Testis (tissue), 2 donors: ENCODE results near the gene RAB39B.
A peak's percentile ranks its signal among the peaks of the same experiment; 100 is the strongest.

Source experiments
- POLR2A ChIP-seq: fragments of 450-650 bp; IDR thresholded peaks from one replicate; pipeline ENCODE4 v1.6.1; 2017; ENCODE audit warnings: antibody characterized with exemption, mild to moderate bottlenecking, moderate library complexity
- TF ChIP-seq, protein P1 (sequence below), 3 experiments: fragments of 450-650 bp in 2 of 3; fragments of 200-600 bp in 1 of 3; sonication (generic) in 1 of 3; IDR thresholded peaks; one replicate each; pipeline ENCODE4 v1.5.1; 2016 to 2019; ENCODE audit warnings: antibody characterized with exemption in 3 of 3, mild to moderate bottlenecking in 2 of 3, moderate library complexity in 1 of 3

DNA sequence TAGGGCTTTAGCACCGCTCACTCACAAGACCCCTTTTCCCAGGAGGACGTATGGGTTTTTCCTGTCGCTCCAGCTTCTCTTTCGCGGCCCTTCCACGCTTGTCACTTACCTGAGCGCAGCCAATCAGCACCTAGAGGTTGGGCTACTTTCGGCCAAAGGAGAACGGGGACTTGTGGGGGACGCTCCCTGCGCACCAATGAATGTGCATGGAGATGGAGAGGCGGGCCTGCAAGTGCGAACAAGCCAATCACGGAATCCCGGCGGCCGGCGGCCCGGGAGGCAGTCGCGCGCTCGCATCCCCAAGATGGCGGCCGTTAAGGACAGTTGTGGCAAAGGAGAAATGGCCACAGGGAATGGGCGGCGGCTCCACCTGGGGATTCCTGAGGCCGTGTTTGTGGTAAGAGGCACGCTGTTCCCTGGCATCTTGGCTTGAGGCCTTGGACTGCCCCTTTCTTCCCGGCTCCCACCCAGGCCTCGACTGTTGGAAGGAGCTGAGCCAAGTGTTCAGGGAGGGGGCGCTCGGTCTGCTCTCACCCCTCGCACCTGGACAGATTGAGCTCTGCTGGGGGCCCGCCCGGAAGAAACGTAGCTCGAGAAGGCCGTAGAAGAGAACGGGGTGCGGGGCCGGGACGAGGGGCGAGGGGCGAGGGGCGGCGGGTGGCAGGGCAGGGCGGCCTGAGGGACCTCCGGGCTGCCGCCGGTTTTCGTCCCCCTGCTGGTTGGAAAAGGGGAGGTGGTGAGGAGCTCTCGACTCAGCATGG, 47.9 kb downstream of the RAB39B start, which contains the start of gene VBP1:
- TF ChIP-seq, protein P1, sequence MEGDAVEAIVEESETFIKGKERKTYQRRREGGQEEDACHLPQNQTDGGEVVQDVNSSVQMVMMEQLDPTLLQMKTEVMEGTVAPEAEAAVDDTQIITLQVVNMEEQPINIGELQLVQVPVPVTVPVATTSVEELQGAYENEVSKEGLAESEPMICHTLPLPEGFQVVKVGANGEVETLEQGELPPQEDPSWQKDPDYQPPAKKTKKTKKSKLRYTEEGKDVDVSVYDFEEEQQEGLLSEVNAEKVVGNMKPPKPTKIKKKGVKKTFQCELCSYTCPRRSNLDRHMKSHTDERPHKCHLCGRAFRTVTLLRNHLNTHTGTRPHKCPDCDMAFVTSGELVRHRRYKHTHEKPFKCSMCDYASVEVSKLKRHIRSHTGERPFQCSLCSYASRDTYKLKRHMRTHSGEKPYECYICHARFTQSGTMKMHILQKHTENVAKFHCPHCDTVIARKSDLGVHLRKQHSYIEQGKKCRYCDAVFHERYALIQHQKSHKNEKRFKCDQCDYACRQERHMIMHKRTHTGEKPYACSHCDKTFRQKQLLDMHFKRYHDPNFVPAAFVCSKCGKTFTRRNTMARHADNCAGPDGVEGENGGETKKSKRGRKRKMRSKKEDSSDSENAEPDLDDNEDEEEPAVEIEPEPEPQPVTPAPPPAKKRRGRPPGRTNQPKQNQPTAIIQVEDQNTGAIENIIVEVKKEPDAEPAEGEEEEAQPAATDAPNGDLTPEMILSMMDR (IDR thresholded peaks at IDR 0.05): peak in 1 of 3 experiments; percentile 31
- no peak for TF ChIP-seq POLR2A
